Transverse colon (tissue), 4 donors: Measurements from ENCODE around the gene ARL2. TPM values are rescaled to one million over a fixed set of nuclear protein-coding genes. Genes with fewer than 3 reads are reported as not detected.

Experiments used
- DNase-seq: peaks from one replicate; pipeline ENCODE4 v3.0.0-alpha.2; 2019
- H3K27ac ChIP-seq, 4 donors: fragments of 200-600 bp; sonication (generic); 2 replicates each; pipeline ENCODE4 v1.5.1; 2016 to 2018; ENCODE audit warnings: inconsistent platforms in 4 of 4
- H3K27me3 ChIP-seq: fragments of 200-600 bp; sonication (generic); 2 replicates; pipeline ENCODE4 v1.5.1; 2017; ENCODE audit warnings: inconsistent platforms
- H3K36me3 ChIP-seq, 4 donors: fragments of 200-600 bp; sonication (generic); 2 replicates each; pipeline ENCODE4 v1.5.1; 2017 to 2019; ENCODE audit warnings: inconsistent platforms in 4 of 4
- H3K4me1 ChIP-seq, 4 donors: fragments of 200-600 bp; sonication (generic); 2 replicates each; pipeline ENCODE4 v1.5.1; 2017 to 2020; ENCODE audit warnings: inconsistent platforms in 4 of 4
- H3K4me3 ChIP-seq, 4 donors: fragments of 200-600 bp; sonication (generic); 1 replicate in 1 of 4; 2 replicates in 3 of 4; pipeline versions ENCODE4 v1.5.1 to v1.6.1; 2017 to 2019; ENCODE audit warnings: inconsistent platforms in 4 of 4
- H3K9me3 ChIP-seq, 2 donors: fragments of 200-600 bp; sonication (generic); 2 replicates each; pipeline ENCODE4 v1.5.1; 2017 to 2019; ENCODE audit warnings: inconsistent platforms in 2 of 2
- CTCF ChIP-seq, 5 experiments: fragments of 200-600 bp in 3 of 5; fragments of 450-650 bp in 2 of 5; sonication (generic) in 3 of 5; IDR thresholded peaks; 1 replicate in 2 of 5; 2 replicates in 3 of 5; pipeline ENCODE4 v1.5.1; 2016 to 2017; ENCODE audit warnings: antibody characterized with exemption in 5 of 5, inconsistent platforms in 3 of 5, mild to moderate bottlenecking in 2 of 5, moderate library complexity in 1 of 5
- EP300 ChIP-seq: sonication (generic); formaldehyde crosslinking; IDR thresholded peaks from one replicate; pipeline ENCODE4 v1.6.1; 2017; ENCODE audit warnings: antibody characterized with exemption, low read depth
- POLR2A ChIP-seq: fragments of 450-650 bp; IDR thresholded peaks from one replicate; pipeline ENCODE4 v1.6.1; 2016; ENCODE audit warnings: antibody characterized with exemption, mild to moderate bottlenecking, moderate library complexity
- POLR2AphosphoS5 ChIP-seq, 3 donors: sonication (generic); formaldehyde crosslinking; IDR thresholded peaks; one replicate each; pipeline ENCODE4 v1.6.1; 2016; ENCODE audit warnings: antibody characterized with exemption in 3 of 3
- WGBS, 2 donors: methylation state at CpG; one replicate each; pipeline ENCODE4 v1.1.5; 2018; ENCODE audit warnings: low coverage in 1 of 2; 5-methylcytosine and 5-hydroxymethylcytosine counted together
- in situ Hi-C, 4 donors: fragments of 200-750 bp; cut with MboI; loops; one replicate each; pipeline versions ENCODE4 v1.15.0 to v1.15.1; 2017; ENCODE audit warnings: low sequenced_read_pairs in 3 of 4, low pct_ligation_motif_present in 1 of 4, low pct_unique_long_range_greater_than_20kb in 1 of 4
- intact Hi-C: fragments of 100-400 bp; cut with DNase I; formaldehyde crosslinking; loops from one replicate; pipeline ENCODE4 v1.15.1; 2023; ENCODE audit warnings: low total_unique reads
- total RNA-seq, 4 donors: library from RNA; depleted of rRNA; stranded (reverse); fragments of >200 nt; gene quantifications; one replicate each; pipeline ENCODE4 v1.1.0, GENCODE V29; 2016

The ARL2 gene
- total RNA-seq, 4 donors from 2014 or later = 28.4 to 147 (median 85.8) TPM

- TF ChIP-seq EP300 (no peak), POLR2AphosphoS5 (IDR thresholded peaks at IDR 0.05) (no peak)
Observed at GRCh38 chr11:65064847-65065240, 50.9 kb downstream of the ARL2 start.

GRCh38 chr11:65065851-65066250 lies 51.9 kb downstream of the ARL2 start:
- no peaks in the 10 kb centered on the region for H3K27me3 ChIP-seq
- TF ChIP-seq POLR2A (no peak), POLR2AphosphoS5 (IDR thresholded peaks at IDR 0.05) (no peak)
- no peak overlapping the region for H3K27ac ChIP-seq
- 82% methylated on average over 3 to 7 of the region's 7 CpGs for WGBS, 2 donors
- no peaks in the 10 kb centered on the region for H3K9me3 ChIP-seq
- H3K4me1 ChIP-seq = no peaks in the 10 kb centered on the region
- intact Hi-C loops = no loop called here
- no peaks in the 10 kb centered on the region for H3K36me3 ChIP-seq
- no peak for DNase-seq
- in situ Hi-C loops = no loop called here
- no peak overlapping the region for H3K4me3 ChIP-seq

More at GRCh38 chr11:65064847-65065240, 50.9 kb downstream of the ARL2 start:
- in situ Hi-C loops = no loop called here
- Histone ChIP-seq H3K4me1 (peaks cover 0 to 4% (median 0%) of the 10 kb centered on the region in 4 donors), H3K36me3 (no peaks in the 10 kb centered on the region), H3K27ac (no peak overlapping the region), H3K4me3 (no peak overlapping the region), H3K27me3 (no peaks in the 10 kb centered on the region), H3K9me3 (no peaks in the 10 kb centered on the region)
- intact Hi-C loops = no loop called here
- DNase-seq = no peak
- 91 to 100% methylated on average over 1 to 4 of the region's 4 CpGs for WGBS, 2 donors

DNA sequence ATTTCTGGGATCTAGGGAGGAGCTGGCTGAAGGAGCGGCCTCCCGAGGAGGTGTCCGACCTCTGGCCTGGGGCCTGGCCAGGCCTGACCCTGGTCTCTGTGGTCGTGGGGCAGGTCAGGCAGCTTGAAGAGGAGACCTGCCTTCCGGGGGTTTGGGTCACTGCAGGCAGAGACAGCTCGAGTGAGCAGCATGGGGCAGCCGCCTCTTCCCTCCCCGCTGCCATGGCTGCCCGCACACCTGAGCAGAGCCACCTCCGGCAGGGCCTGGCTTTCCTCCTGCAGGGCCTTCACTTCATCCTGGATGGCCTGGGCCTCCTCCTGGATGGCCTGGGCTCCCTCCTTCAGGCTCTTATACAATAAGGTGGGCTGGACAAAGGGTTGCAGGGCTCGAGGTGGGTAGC lies 52.4 kb downstream of the ARL2 start:
- H3K27me3 ChIP-seq = no peaks in the 10 kb centered on the region
- intact Hi-C loops = no loop called here
- no peak overlapping the region for H3K4me3 ChIP-seq
- H3K27ac ChIP-seq = no peak overlapping the region
- no peak for DNase-seq
- H3K9me3 ChIP-seq = no peaks in the 10 kb centered on the region
- H3K4me1 ChIP-seq = no peaks in the 10 kb centered on the region
- TF ChIP-seq CTCF (IDR thresholded peaks at IDR 0.05) = no peak
- TF ChIP-seq POLR2AphosphoS5 (IDR thresholded peaks at IDR 0.05) = no peak
- TF ChIP-seq EP300 = no peak
- TF ChIP-seq POLR2A = no peak
- no peaks in the 10 kb centered on the region for H3K36me3 ChIP-seq
- WGBS, 2 donors = 78% methylated on average over 10 of the region's 11 CpGs; no CpG with 5 or more reads in 1 of the 2 donors
- in situ Hi-C loops = no loop called here

DNA sequence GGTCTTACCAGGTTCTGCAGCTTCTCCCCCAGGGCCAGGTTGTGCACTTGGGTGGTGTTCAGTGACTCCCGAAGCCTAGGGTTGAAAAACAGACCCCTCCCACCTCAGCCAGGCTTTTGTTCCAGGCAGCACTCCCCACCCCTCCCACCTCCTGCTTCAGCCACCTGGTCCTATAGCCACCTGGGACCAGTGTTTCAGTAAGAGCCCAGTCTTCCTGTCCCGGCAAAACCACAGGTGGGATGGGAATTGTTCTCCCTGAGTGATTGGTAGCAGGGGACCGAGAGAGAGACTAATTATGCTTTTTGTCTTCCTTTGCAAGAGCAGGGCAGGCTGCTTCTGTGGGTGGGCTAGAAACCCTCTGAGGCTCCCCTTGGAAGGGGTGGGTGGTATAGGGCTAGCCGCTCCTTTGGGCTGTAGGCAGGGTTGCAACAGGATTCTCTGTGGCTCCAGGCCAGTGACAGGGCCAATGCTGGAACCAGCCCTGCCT lies 52.9 kb downstream of the ARL2 start:
- no peaks in the 10 kb centered on the region for H3K4me1 ChIP-seq
- intact Hi-C loops (no loop called here), in situ Hi-C loops (no loop called here)
- no peaks in the 10 kb centered on the region for H3K36me3 ChIP-seq
- no peak overlapping the region for H3K27ac ChIP-seq
- WGBS, 2 donors = 86% methylated on average over 4 of the region's 4 CpGs; no CpG with 5 or more reads in 1 of the 2 donors
- H3K4me3 ChIP-seq = no peak overlapping the region
- H3K27me3 ChIP-seq = no peaks in the 10 kb centered on the region
- no peaks in the 10 kb centered on the region for H3K9me3 ChIP-seq
- DNase-seq = no peak
- no peak for TF ChIP-seq POLR2A
- TF ChIP-seq EP300 = no peak
- no peak for TF ChIP-seq POLR2AphosphoS5 (IDR thresholded peaks at IDR 0.05)
- TF ChIP-seq CTCF (IDR thresholded peaks at IDR 0.05) = no peak

DNA sequence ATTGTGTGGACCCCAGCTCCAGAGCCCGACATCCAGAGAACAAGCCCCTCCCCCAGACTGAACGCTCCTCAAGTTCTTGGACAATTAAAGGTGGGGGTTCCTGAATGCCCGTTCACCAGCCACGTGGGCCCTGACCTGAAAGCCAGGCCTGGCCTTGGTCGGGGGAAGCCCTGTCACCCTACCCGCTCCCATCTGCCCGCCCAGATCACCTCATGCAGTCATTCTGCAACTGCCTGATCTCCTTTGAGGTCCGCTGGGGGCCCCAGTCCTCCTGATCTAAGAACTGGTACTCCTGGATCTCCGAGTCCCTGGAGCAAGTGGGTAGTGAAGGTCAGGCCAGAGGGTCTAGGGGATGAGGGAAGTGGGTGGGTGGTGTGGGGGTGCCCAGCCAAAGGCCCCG lies 53.5 kb downstream of the ARL2 start:
- Histone ChIP-seq H3K9me3 (no peaks in the 10 kb centered on the region), H3K27me3 (no peaks in the 10 kb centered on the region), H3K4me1 (no peaks in the 10 kb centered on the region), H3K27ac (no peak overlapping the region), H3K36me3 (no peaks in the 10 kb centered on the region), H3K4me3 (no peak overlapping the region)
- 76% methylated on average over 9 of the region's 10 CpGs; no CpG with 5 or more reads in 1 of the 2 donors for WGBS, 2 donors
- intact Hi-C loops = no loop called here
- DNase-seq = no peak
- no peak for TF ChIP-seq CTCF (IDR thresholded peaks at IDR 0.05)
- no peak for TF ChIP-seq POLR2AphosphoS5 (IDR thresholded peaks at IDR 0.05)
- no peak for TF ChIP-seq POLR2A
- no peak for TF ChIP-seq EP300
- in situ Hi-C loops = no loop called here
